CD4-positive, alpha-beta memory T cell (primary cell): ENCODE measurements around the gene PPT2. TPM values are rescaled to one million over a fixed set of nuclear protein-coding genes. Genes with fewer than 3 reads are reported as not detected.
A peak's percentile ranks its signal among the peaks of the same experiment; 100 is the strongest.

Experiments used
- CTCF ChIA-PET: fragments of 350-600 bp; sonication (Branson Sonifier 250); formaldehyde crosslinking; loops from one replicate; lab custom pipeline; 2021; ENCODE audit warnings: inconsistent platforms; ENCODE audit not compliant: partially characterized antibody; lab: Charles Lee
- POLR2A ChIA-PET: fragments of 350-600 bp; sonication (Branson Sonifier 250); formaldehyde crosslinking; loops from one replicate; lab custom pipeline; 2021; ENCODE audit not compliant: partially characterized antibody; lab: Charles Lee
- DNase-seq, 5 donors: peaks; one replicate each; pipeline versions ENCODE4 v3.0.0 to v3.0.0-alpha.2; 2020 to 2022; ENCODE audit warnings: mixed read lengths in 1 of 5
- H3K27ac ChIP-seq: one replicate; pipeline ENCODE4 v1.7.0; 2013; ENCODE audit warnings: low read depth, low read length
- H3K27me3 ChIP-seq: 2 replicates; pipeline ENCODE4 v1.7.0; 2013; ENCODE audit warnings: mild to moderate bottlenecking, low read length, moderate library complexity; ENCODE audit not compliant: insufficient read depth
- H3K36me3 ChIP-seq: 2 replicates; pipeline ENCODE4 v1.7.0; 2013; ENCODE audit warnings: mild to moderate bottlenecking, low read length, moderate library complexity; ENCODE audit not compliant: insufficient read depth
- H3K4me1 ChIP-seq: 2 replicates; pipeline ENCODE4 v1.7.0; 2013; ENCODE audit warnings: mild to moderate bottlenecking, low read length, moderate library complexity; ENCODE audit not compliant: insufficient read depth
- H3K4me3 ChIP-seq, 2 donors: one replicate each; pipeline ENCODE4 v1.7.0; 2013; ENCODE audit warnings: low read length in 2 of 2, mild to moderate bottlenecking in 1 of 2
- H3K9me3 ChIP-seq, 2 donors: one replicate each; pipeline ENCODE4 v1.7.0; 2013; ENCODE audit warnings: low read length in 2 of 2, control low read depth in 1 of 2; ENCODE audit not compliant: control insufficient read depth in 1 of 2
- H3K27ac Mint-ChIP-seq, 7 donors: one replicate each; pipeline ENCODE4 v1.8.0; 2020 to 2021; ENCODE audit warnings: mixed read lengths in 7 of 7, mild to moderate bottlenecking in 6 of 7, inconsistent platforms in 3 of 7, moderate library complexity in 3 of 7
- H3K27me3 Mint-ChIP-seq, 2 donors: one replicate each; pipeline ENCODE4 v1.8.0; 2020 to 2021; ENCODE audit warnings: mixed read lengths in 2 of 2
- H3K36me3 Mint-ChIP-seq, 2 donors: one replicate each; pipeline ENCODE4 v1.8.0; 2020 to 2021; ENCODE audit warnings: mixed read lengths in 2 of 2, inconsistent platforms in 1 of 2, mild to moderate bottlenecking in 1 of 2
- H3K4me1 Mint-ChIP-seq, 4 donors: one replicate each; pipeline ENCODE4 v1.8.0; 2020 to 2021; ENCODE audit warnings: mixed read lengths in 4 of 4, mild to moderate bottlenecking in 1 of 4
- H3K4me3 Mint-ChIP-seq, 8 donors: one replicate each; pipeline ENCODE4 v1.8.0; 2020 to 2021; ENCODE audit warnings: mixed read lengths in 8 of 8, mild to moderate bottlenecking in 7 of 8, moderate library complexity in 6 of 8, inconsistent platforms in 3 of 8
- H3K9me3 Mint-ChIP-seq, 8 donors: one replicate each; pipeline ENCODE4 v1.8.0; 2020 to 2021; ENCODE audit warnings: mixed read lengths in 8 of 8, mild to moderate bottlenecking in 5 of 8, inconsistent platforms in 3 of 8, moderate library complexity in 1 of 8
- intact Hi-C: fragments of 100-400 bp; cut with micrococcal nuclease; formaldehyde crosslinking; loops from one replicate; pipeline ENCODE4 v1.15.1; 2023
- polyA plus RNA-seq, 2 donors: library from polyadenylated mRNA; unstranded; fragments of 300-500 nt; fragmentation: Illumina TruSeq; gene quantifications; one replicate each; pipeline ENCODE4 v1.2.3, GENCODE V29; 2021
- total RNA-seq, 2 experiments: library from RNA; stranded (reverse); gene quantifications; one replicate each; pipeline ENCODE4 v1.2.3, GENCODE V29; 2021

PPT2 gene
- total and polyA plus RNA-seq, 4 experiments from 2014 or later, result 3.8 to 15.4 (median 8.2) TPM

DNA sequence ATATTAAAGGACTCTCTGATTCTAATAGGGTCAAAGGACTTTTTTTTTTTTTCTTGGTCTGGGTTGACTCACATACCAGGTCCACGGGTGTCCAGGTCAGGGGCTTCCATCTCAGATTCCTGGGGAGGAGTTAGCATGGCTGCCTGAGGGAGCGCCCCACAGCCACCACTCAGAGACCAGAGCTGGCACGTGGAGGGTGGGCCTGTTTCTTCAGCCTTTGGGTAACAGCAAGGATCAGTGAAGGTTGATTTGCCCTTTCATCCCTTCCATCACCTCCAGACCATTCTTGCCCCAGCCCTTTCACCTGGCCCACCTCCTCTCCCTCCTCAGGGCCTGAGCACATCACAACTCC is 44.4 kb downstream of the PPT2 start:
- H3K36me3 Mint-ChIP-seq, result peaks cover 0 to 2% of the 10 kb centered on the region in 2 donors
- H3K4me1 Mint-ChIP-seq, result peaks cover 23 to 36% (median 26%) of the 10 kb centered on the region in 4 donors
- H3K4me3 Mint-ChIP-seq, result peak overlapping the region in 1 of 8 donors; percentile 30
- no peak overlapping the region for H3K4me3 ChIP-seq
- POLR2A ChIA-PET, result interaction anchor here (12.7 kb wide), 1 partner anchor 69 kb away, joined by 188 read pairs; the partner anchor contains the start of genes ATF6B and FKBPL
- no peak for DNase-seq
- H3K36me3 ChIP-seq, result no peaks in the 10 kb centered on the region
- no peaks in the 10 kb centered on the region for H3K27me3 ChIP-seq
- no peaks in the 10 kb centered on the region for H3K9me3 ChIP-seq
- no peaks in the 10 kb centered on the region for H3K9me3 Mint-ChIP-seq
- intact Hi-C loops, result loop anchor here (10.0 kb wide), 2 partner anchors 1006 to 1216 kb away; partner anchors contain the start of genes CUTA, HSD17B8, PHF1 and RING1
- CTCF ChIA-PET, result no interaction called here
- H3K27me3 Mint-ChIP-seq, result peaks cover 0 to 2% of the 10 kb centered on the region in 2 donors
- H3K4me1 ChIP-seq, result peaks cover 28% of the 10 kb centered on the region
- H3K27ac Mint-ChIP-seq, result peak overlapping the region in 5 of 7 donors; percentile 50 to 84 (median 65)
- H3K27ac ChIP-seq, result no peak overlapping the region

DNA sequence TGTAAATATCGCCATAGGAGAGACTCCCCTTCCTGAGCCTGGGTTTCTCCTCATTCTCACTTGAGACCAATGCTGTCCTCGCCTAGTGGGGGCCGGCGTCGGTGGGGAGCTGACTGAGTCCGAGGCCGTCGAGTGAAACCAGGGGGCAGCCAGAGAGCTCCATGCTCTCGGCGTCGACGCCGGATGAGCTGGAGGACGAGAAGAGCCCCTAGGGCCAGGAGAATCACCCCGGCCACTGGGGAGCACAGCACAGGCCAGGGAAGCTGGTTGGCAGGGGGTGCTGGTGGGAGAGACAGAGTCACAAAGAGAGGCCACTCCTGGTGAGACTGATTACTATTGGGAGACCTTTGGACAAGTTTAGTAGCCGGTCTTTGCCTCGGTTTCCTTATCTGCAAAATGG is 44.9 kb downstream of the PPT2 start:
- H3K4me3 ChIP-seq, result no peak overlapping the region
- H3K27me3 ChIP-seq, result no peaks in the 10 kb centered on the region
- Mint-ChIP-seq H3K27ac (peak overlapping the region in 4 of 7 donors; percentile 35 to 84 (median 66)), H3K4me1 (peaks cover 18 to 31% (median 20%) of the 10 kb centered on the region in 4 donors), H3K4me3 (no peak overlapping the region), H3K36me3 (peaks cover 0 to 2% of the 10 kb centered on the region in 2 donors), H3K27me3 (peaks cover 0 to 4% of the 10 kb centered on the region in 2 donors), H3K9me3 (no peaks in the 10 kb centered on the region)
- H3K27ac ChIP-seq, result no peak overlapping the region
- no peak for DNase-seq
- intact Hi-C loops, result loop anchor here (10.0 kb wide), 2 partner anchors 1006 to 1216 kb away; partner anchors contain the start of genes CUTA, HSD17B8, PHF1 and RING1
- H3K4me1 ChIP-seq, result peaks cover 23% of the 10 kb centered on the region
- H3K9me3 ChIP-seq, result no peaks in the 10 kb centered on the region
- POLR2A ChIA-PET, result interaction anchor here (1.0 kb wide), 1 partner anchor 21 kb away, joined by 3 read pairs; no protein-coding TSS in a partner anchor
- CTCF ChIA-PET, result no interaction called here
- no peaks in the 10 kb centered on the region for H3K36me3 ChIP-seq

DNA sequence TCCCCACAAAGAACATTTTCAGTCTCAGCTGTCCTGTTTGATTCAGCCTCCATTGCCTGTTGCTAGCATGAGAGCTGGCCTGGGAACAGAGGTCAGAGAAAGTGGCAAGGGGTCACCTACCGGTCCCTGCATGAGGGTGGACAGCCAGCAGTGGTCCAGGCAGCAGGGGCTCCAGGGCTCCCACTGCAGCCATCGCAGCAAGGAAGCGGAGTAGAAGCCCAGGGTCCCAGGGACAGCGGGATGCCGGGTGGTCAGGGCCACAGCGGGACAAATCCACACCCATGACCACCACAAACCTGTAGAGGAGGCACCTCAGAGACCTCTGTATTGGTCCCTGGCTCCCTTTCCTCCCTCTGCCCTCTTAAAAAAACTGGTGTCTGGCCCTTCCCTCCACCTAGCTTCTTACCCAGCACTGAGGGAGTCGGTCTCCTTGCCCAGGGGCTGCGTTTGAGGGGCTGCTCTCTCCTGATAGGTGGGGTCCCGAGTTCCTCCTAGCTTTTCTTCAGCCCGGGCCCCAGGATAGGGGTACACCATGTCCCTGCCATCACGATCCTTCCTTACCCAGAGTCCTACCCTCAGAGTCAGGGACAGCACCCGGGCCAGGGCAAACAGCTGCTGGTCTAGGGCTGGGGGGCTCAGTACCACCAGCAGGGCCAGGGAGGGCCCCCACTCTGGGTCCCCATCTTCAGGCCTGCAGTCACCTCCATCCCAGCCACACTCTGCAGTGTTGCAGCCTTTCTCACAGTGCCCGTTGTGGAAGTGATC is 47.0 kb downstream of the PPT2 start:
- Mint-ChIP-seq H3K36me3 (peaks cover 0 to 3% of the 10 kb centered on the region in 2 donors), H3K9me3 (no peaks in the 10 kb centered on the region), H3K4me3 (no peak overlapping the region), H3K27ac (peak overlapping the region in 1 of 7 donors; percentile 18), H3K4me1 (peaks cover 3 to 11% (median 5%) of the 10 kb centered on the region in 4 donors), H3K27me3 (peaks cover 0 to 8% of the 10 kb centered on the region in 2 donors)
- Histone ChIP-seq H3K4me1 (peaks cover 8% of the 10 kb centered on the region), H3K27ac (no peak overlapping the region), H3K27me3 (no peaks in the 10 kb centered on the region), H3K9me3 (no peaks in the 10 kb centered on the region), H3K36me3 (no peaks in the 10 kb centered on the region), H3K4me3 (no peak overlapping the region)
- ChIA-PET CTCF (no interaction called here), POLR2A (no interaction called here)
- no peak for DNase-seq
- intact Hi-C loops, result no loop called here

DNA sequence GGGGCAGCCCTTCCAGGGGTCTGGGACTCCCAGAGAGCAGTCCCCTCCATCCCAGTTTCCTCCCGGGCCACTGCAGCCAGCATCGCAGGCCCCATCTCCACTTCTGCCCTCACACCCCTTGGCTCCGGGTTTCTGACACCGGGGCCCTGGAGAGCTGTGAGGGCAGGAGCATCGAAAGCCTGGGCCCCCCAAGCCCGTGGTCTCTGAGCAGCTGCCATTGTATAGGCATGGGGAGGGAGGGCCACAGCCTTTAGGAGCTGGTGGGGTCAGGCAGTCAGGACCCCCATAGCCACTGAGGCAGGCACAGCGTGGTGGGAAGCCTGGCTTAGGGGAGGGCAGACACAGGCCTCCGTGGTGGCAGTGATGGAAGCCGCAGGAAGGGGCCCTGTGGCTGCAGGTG is 48.2 kb downstream of the PPT2 start:
- Mint-ChIP-seq H3K27me3 (peaks cover 0 to 8% of the 10 kb centered on the region in 2 donors), H3K4me3 (no peak overlapping the region), H3K27ac (no peak overlapping the region), H3K36me3 (peaks cover 0 to 3% of the 10 kb centered on the region in 2 donors), H3K4me1 (no peaks in the 10 kb centered on the region), H3K9me3 (no peaks in the 10 kb centered on the region)
- Histone ChIP-seq H3K27me3 (no peaks in the 10 kb centered on the region), H3K27ac (no peak overlapping the region), H3K4me3 (no peak overlapping the region), H3K9me3 (no peaks in the 10 kb centered on the region), H3K36me3 (no peaks in the 10 kb centered on the region), H3K4me1 (peaks cover under 1% of the 10 kb centered on the region)
- DNase-seq, result no peak
- intact Hi-C loops, result no loop called here
- ChIA-PET CTCF (no interaction called here), POLR2A (no interaction called here)

GRCh38 chr6:32203426-32204267 is 49.7 kb downstream of the PPT2 start:
- no peaks in the 10 kb centered on the region for H3K36me3 ChIP-seq
- no peak overlapping the region for H3K4me3 ChIP-seq
- Mint-ChIP-seq H3K27me3 (peaks cover 0 to 8% of the 10 kb centered on the region in 2 donors), H3K36me3 (peaks cover 0 to 3% of the 10 kb centered on the region in 2 donors), H3K4me3 (no peak overlapping the region), H3K27ac (no peak overlapping the region), H3K9me3 (no peaks in the 10 kb centered on the region), H3K4me1 (no peaks in the 10 kb centered on the region)
- H3K27ac ChIP-seq, result no peak overlapping the region
- intact Hi-C loops, result no loop called here
- POLR2A ChIA-PET, result interaction anchor here (1.6 to 1.7 kb wide), 2 partner anchors 8 to 13 kb away, joined by 5 to 10 read pairs; partner anchors contain the start of gene PBX2
- no peaks in the 10 kb centered on the region for H3K9me3 ChIP-seq
- no peak for DNase-seq
- no peaks in the 10 kb centered on the region for H3K27me3 ChIP-seq
- CTCF ChIA-PET, result no interaction called here
- no peaks in the 10 kb centered on the region for H3K4me1 ChIP-seq

DNA sequence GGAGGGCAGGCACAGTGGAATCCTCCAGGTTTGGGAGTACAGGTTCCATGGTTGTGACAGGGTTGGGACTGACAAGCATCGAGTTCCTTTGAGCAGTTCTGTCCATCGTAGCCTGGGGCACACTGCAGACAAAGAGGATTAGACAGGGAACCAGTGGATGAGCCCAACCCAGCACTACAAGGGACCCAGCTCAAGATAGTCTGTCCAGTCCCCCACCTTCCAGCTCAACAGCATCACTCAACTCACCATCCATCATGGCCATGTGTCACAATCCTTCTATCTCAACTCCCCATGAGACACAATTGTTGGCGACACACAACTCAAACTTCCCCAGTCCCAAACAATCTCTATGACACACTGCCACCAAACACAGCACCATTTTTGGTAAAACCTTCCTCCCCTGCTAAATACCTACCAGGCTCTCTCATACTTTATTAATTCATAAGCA is 50.4 kb downstream of the PPT2 start:
- ChIA-PET POLR2A (interaction anchor here (1.6 to 1.7 kb wide), 2 partner anchors 9 to 14 kb away, joined by 5 to 10 read pairs; partner anchors contain the start of gene PBX2), CTCF (interaction anchor here (1.3 kb wide), 1 partner anchor 41 kb away, joined by 5 read pairs; no protein-coding TSS in a partner anchor)
- H3K27ac ChIP-seq, result no peak overlapping the region
- H3K4me3 ChIP-seq, result no peak overlapping the region
- no peaks in the 10 kb centered on the region for H3K4me1 ChIP-seq
- Mint-ChIP-seq H3K9me3 (no peaks in the 10 kb centered on the region), H3K4me3 (no peak overlapping the region), H3K27ac (peak overlapping the region in 1 of 7 donors; percentile 74), H3K36me3 (peaks cover 0 to 3% of the 10 kb centered on the region in 2 donors), H3K4me1 (no peaks in the 10 kb centered on the region), H3K27me3 (peaks cover 0 to 8% of the 10 kb centered on the region in 2 donors)
- no peaks in the 10 kb centered on the region for H3K27me3 ChIP-seq
- no peak for DNase-seq
- H3K36me3 ChIP-seq, result no peaks in the 10 kb centered on the region
- no peaks in the 10 kb centered on the region for H3K9me3 ChIP-seq
- intact Hi-C loops, result no loop called here
